ENCODE results near the gene KCNAB3.

Gene KCNAB3

DNA sequence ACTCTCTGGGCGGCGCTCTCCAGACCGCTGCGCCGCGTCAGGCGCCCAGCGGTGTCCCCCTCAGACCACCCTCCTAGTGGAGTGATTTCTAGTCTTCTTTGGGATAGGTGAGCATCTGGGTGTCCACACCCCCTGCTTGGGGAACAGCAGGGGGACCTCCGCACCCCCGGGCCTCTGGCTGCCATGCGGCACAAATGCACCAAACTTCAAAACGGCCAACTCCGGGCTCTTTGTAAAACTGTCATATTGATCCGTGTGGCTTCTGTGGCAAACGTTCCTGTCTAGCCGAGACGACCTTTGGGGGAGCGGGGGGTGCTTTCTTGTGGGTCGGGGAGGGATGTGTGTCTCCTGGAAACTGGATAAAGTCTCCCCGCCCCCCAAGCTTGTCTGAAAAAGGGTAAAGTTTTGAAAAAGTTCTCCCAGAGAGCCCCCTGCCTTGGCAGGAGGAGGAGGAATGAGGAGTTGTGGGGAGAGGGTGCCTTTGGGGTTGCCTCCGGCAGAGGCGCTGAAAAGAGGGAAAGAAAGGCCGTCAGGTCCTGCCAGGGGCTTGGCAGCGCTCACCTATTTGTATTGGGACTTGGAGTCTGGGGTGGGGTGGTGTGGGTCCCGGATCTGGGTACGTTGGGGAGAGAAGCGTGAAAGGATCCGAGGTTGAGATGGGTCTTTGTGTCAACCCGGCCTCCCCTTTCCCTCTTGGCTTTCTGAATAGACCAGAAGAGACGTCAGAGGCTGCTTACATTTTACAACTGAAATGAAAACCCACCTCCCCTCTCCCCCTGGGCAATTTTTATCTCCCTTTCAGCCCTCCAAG lies 43.2 kb downstream of the KCNAB3 start (continued):
- no peak for TF ChIP-seq ZNF19 (tag by site-specific recombination; IDR thresholded peaks at IDR 0.05; ENCODE audit: low read depth)
- TF ChIP-seq ZNF404 (tag by site-specific recombination; IDR thresholded peaks at IDR 0.05), result no peak
- TF ChIP-seq ZNF416 (tag by site-specific recombination; IDR thresholded peaks at IDR 0.05), result no peak
- TF ChIP-seq, protein P1, sequence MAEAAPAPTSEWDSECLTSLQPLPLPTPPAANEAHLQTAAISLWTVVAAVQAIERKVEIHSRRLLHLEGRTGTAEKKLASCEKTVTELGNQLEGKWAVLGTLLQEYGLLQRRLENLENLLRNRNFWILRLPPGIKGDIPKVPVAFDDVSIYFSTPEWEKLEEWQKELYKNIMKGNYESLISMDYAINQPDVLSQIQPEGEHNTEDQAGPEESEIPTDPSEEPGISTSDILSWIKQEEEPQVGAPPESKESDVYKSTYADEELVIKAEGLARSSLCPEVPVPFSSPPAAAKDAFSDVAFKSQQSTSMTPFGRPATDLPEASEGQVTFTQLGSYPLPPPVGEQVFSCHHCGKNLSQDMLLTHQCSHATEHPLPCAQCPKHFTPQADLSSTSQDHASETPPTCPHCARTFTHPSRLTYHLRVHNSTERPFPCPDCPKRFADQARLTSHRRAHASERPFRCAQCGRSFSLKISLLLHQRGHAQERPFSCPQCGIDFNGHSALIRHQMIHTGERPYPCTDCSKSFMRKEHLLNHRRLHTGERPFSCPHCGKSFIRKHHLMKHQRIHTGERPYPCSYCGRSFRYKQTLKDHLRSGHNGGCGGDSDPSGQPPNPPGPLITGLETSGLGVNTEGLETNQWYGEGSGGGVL (tag by site-specific recombination; IDR thresholded peaks at IDR 0.05), result 0 out of 2 replicates have a peak, but pooled peaks have one; percentile 4
- TF ChIP-seq GFI1B (tag by site-specific recombination; IDR thresholded peaks at IDR 0.05), result no peak
- TF ChIP-seq ZNF221 (tag by site-specific recombination; IDR thresholded peaks at IDR 0.05; ENCODE audit: borderline replicate concordance), result no peak
- TF ChIP-seq, protein P2, sequence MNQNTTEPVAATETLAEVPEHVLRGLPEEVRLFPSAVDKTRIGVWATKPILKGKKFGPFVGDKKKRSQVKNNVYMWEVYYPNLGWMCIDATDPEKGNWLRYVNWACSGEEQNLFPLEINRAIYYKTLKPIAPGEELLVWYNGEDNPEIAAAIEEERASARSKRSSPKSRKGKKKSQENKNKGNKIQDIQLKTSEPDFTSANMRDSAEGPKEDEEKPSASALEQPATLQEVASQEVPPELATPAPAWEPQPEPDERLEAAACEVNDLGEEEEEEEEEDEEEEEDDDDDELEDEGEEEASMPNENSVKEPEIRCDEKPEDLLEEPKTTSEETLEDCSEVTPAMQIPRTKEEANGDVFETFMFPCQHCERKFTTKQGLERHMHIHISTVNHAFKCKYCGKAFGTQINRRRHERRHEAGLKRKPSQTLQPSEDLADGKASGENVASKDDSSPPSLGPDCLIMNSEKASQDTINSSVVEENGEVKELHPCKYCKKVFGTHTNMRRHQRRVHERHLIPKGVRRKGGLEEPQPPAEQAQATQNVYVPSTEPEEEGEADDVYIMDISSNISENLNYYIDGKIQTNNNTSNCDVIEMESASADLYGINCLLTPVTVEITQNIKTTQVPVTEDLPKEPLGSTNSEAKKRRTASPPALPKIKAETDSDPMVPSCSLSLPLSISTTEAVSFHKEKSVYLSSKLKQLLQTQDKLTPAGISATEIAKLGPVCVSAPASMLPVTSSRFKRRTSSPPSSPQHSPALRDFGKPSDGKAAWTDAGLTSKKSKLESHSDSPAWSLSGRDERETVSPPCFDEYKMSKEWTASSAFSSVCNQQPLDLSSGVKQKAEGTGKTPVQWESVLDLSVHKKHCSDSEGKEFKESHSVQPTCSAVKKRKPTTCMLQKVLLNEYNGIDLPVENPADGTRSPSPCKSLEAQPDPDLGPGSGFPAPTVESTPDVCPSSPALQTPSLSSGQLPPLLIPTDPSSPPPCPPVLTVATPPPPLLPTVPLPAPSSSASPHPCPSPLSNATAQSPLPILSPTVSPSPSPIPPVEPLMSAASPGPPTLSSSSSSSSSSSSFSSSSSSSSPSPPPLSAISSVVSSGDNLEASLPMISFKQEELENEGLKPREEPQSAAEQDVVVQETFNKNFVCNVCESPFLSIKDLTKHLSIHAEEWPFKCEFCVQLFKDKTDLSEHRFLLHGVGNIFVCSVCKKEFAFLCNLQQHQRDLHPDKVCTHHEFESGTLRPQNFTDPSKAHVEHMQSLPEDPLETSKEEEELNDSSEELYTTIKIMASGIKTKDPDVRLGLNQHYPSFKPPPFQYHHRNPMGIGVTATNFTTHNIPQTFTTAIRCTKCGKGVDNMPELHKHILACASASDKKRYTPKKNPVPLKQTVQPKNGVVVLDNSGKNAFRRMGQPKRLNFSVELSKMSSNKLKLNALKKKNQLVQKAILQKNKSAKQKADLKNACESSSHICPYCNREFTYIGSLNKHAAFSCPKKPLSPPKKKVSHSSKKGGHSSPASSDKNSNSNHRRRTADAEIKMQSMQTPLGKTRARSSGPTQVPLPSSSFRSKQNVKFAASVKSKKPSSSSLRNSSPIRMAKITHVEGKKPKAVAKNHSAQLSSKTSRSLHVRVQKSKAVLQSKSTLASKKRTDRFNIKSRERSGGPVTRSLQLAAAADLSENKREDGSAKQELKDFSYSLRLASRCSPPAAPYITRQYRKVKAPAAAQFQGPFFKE (tag by site-specific recombination; IDR thresholded peaks at IDR 0.05; ENCODE audit: borderline replicate concordance), result no peak
- no peak for TF ChIP-seq ZNF223 (tag by site-specific recombination; IDR thresholded peaks at IDR 0.05)
- no peak for TF ChIP-seq ZNF501 (tag by site-specific recombination; IDR thresholded peaks at IDR 0.05)
- TF ChIP-seq, protein P3, sequence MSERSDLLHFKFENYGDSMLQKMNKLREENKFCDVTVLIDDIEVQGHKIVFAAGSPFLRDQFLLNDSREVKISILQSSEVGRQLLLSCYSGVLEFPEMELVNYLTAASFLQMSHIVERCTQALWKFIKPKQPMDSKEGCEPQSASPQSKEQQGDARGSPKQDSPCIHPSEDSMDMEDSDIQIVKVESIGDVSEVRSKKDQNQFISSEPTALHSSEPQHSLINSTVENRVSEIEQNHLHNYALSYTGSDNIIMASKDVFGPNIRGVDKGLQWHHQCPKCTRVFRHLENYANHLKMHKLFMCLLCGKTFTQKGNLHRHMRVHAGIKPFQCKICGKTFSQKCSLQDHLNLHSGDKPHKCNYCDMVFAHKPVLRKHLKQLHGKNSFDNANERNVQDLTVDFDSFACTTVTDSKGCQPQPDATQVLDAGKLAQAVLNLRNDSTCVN (tag by site-specific recombination; optimal IDR thresholded peaks at IDR 0.05), result no peak
- TF ChIP-seq ZNF214 (tag by site-specific recombination; IDR thresholded peaks at IDR 0.05; ENCODE audit: borderline replicate concordance), result no peak
- no peak for TF ChIP-seq YY2 (tag by site-specific recombination; IDR thresholded peaks at IDR 0.05)
- TF ChIP-seq, protein P4, sequence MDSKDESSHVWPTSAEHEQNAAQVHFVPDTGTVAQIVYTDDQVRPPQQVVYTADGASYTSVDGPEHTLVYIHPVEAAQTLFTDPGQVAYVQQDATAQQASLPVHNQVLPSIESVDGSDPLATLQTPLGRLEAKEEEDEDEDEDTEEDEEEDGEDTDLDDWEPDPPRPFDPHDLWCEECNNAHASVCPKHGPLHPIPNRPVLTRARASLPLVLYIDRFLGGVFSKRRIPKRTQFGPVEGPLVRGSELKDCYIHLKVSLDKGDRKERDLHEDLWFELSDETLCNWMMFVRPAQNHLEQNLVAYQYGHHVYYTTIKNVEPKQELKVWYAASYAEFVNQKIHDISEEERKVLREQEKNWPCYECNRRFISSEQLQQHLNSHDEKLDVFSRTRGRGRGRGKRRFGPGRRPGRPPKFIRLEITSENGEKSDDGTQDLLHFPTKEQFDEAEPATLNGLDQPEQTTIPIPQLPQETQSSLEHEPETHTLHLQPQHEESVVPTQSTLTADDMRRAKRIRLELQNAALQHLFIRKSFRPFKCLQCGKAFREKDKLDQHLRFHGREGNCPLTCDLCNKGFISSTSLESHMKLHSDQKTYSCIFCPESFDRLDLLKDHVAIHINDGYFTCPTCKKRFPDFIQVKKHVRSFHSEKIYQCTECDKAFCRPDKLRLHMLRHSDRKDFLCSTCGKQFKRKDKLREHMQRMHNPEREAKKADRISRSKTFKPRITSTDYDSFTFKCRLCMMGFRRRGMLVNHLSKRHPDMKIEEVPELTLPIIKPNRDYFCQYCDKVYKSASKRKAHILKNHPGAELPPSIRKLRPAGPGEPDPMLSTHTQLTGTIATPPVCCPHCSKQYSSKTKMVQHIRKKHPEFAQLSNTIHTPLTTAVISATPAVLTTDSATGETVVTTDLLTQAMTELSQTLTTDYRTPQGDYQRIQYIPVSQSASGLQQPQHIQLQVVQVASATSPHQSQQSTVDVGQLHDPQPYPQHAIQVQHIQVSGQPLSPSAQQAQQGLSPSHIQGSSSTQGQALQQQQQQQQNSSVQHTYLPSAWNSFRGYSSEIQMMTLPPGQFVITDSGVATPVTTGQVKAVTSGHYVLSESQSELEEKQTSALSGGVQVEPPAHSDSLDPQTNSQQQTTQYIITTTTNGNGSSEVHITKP (tag by site-specific recombination; IDR thresholded peaks at IDR 0.05), result peak; percentile 95
- TF ChIP-seq ZNF274 (IDR thresholded peaks at IDR 0.05; ENCODE audit: low read length), result no peak
- no peak for TF ChIP-seq ZNF274 (tag by site-specific recombination; IDR thresholded peaks at IDR 0.05; ENCODE audit: borderline replicate concordance)
- no peak for TF ChIP-seq ZNF792 (tag by site-specific recombination; IDR thresholded peaks at IDR 0.05)
- no peak for TF ChIP-seq TCF7L2 (IDR thresholded peaks at IDR 0.05; ENCODE audit: borderline replicate concordance, low read depth, low read length)
- no peak; the same call in 1 of the 2 replicates for TF ChIP-seq BCL11B (tag by site-specific recombination; IDR thresholded peaks at IDR 0.05; ENCODE audit: low read depth)
- no peak for TF ChIP-seq ZNF114 (tag by site-specific recombination; IDR thresholded peaks at IDR 0.05)
- no peak for TF ChIP-seq ZNF292 (tag by site-specific recombination; IDR thresholded peaks at IDR 0.05; ENCODE audit: borderline replicate concordance, low read depth)
- TF ChIP-seq, protein P5, sequence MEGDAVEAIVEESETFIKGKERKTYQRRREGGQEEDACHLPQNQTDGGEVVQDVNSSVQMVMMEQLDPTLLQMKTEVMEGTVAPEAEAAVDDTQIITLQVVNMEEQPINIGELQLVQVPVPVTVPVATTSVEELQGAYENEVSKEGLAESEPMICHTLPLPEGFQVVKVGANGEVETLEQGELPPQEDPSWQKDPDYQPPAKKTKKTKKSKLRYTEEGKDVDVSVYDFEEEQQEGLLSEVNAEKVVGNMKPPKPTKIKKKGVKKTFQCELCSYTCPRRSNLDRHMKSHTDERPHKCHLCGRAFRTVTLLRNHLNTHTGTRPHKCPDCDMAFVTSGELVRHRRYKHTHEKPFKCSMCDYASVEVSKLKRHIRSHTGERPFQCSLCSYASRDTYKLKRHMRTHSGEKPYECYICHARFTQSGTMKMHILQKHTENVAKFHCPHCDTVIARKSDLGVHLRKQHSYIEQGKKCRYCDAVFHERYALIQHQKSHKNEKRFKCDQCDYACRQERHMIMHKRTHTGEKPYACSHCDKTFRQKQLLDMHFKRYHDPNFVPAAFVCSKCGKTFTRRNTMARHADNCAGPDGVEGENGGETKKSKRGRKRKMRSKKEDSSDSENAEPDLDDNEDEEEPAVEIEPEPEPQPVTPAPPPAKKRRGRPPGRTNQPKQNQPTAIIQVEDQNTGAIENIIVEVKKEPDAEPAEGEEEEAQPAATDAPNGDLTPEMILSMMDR (tag by site-specific recombination; IDR thresholded peaks at IDR 0.05), result peak; percentile 62
- no peak for TF ChIP-seq HOXC10 (CRISPR knock-in tag; IDR thresholded peaks at IDR 0.05)
- no peak for TF ChIP-seq ZNF791 (tag by site-specific recombination; IDR thresholded peaks at IDR 0.05)
- TF ChIP-seq ZNF571 (tag by site-specific recombination; IDR thresholded peaks at IDR 0.05), result no peak

All from HEK293 (cell line).